K562 (cell line): ENCODE results near the gene NPEPPS. TPM values are rescaled to one million over a fixed set of nuclear protein-coding genes. Genes with fewer than 3 reads are reported as not detected.

Source experiments
- ADNP ChIP-seq: fragments of 200-800 bp; sonication (Bioruptor generic); IDR thresholded peaks from 2 replicates; pipeline ENCODE4 v1.6.1; 2016; ENCODE audit warnings: missing genetic modification characterization, missing compliant biosample characterization
- FOXK1 ChIP-seq: sonication (generic); formaldehyde crosslinking; IDR thresholded peaks from 2 replicates; pipeline ENCODE4 v1.8.0; 2022; ENCODE audit warnings: missing genetic modification reagents, mild to moderate bottlenecking, borderline replicate concordance
- HOXB6 ChIP-seq: fragments of 250-450 bp; sonication (Bioruptor Pico); IDR thresholded peaks from 2 replicates; pipeline ENCODE4 v1.5.1; 2022; ENCODE audit warnings: mild to moderate bottlenecking, borderline replicate concordance
- KDM5B ChIP-seq: fragments of 200-600 bp; sonication (generic); IDR thresholded peaks from 2 replicates; pipeline ENCODE4 v1.6.1; 2012; ENCODE audit warnings: low read depth, mild to moderate bottlenecking, moderate library complexity, low read length, control low read depth, inconsistent platforms; ENCODE audit not compliant: insufficient replicate concordance
- MGA ChIP-seq: fragments of 450-650 bp; IDR thresholded peaks from 2 replicates; pipeline ENCODE4 v1.6.1; 2016; ENCODE audit warnings: mild to moderate bottlenecking, moderate library complexity
- PHB ChIP-seq: fragments of 250-450 bp; sonication (Bioruptor Pico); IDR thresholded peaks from 2 replicates; pipeline ENCODE4 v1.5.0; 2021
- SP1 ChIP-seq: sonication (generic); formaldehyde crosslinking; IDR thresholded peaks from 2 replicates; pipeline ENCODE4 v1.8.1; 2022; ENCODE audit warnings: mild to moderate bottlenecking, missing genetic modification reagents
- THAP7 ChIP-seq: fragments of 250-450 bp; sonication (Bioruptor Pico); IDR thresholded peaks from 2 replicates; pipeline ENCODE4 v1.5.0; 2021
- ZNF384 ChIP-seq: IDR thresholded peaks from 2 replicates; pipeline ENCODE4 v1.6.1; 2012; ENCODE audit warnings: low read depth, low read length, improper control_type of control experiment
- ZNF77 ChIP-seq: fragments of 250-450 bp; sonication (Bioruptor Pico); IDR thresholded peaks from 2 replicates; pipeline ENCODE4 v1.5.0; 2020
- polyA plus RNA-seq, 8 experiments: library from polyadenylated mRNA; depleted of rRNA in 4 of 8; stranded (reverse) in 5 of 8; unstranded in 3 of 8; fragments of >200 nt; fragmentation: Nextera tagmentation in 2 of 8; fragmentation: Illumina TruSeq in 1 of 8; extraction: Ambion mirVana in 2 of 8; extraction: Trizol in 1 of 8; gene quantifications; 2 replicates each; pipeline versions ENCODE4 v1.2.1 to v1.2.3, GENCODE V29; 2011 to 2014; ENCODE audit warnings: inconsistent platforms in 1 of 8, missing spikeins in 1 of 8
- total RNA-seq, 7 experiments: library from RNA; depleted of rRNA in 6 of 7; stranded (reverse); fragments of >200 nt in 6 of 7; fragmentation: Illumina TruSeq in 2 of 7; extraction: Trizol in 2 of 7; gene quantifications; 2 replicates each; pipeline versions ENCODE4 v1.2.1 to v1.2.3, GENCODE V29; 2011 to 2021; ENCODE audit warnings: low replicate concordance in 1 of 7

The NPEPPS gene
- total and polyA plus RNA-seq, 9 of the 15 experiments (the other 6 are each of a cell fraction or from before 2014, with no cell fraction given) = 21.4 to 108 (median 46.0) TPM

GRCh38 chr17:47650525-47651522 lies 119.9 kb downstream of the NPEPPS start (continued):
- TF ChIP-seq MGA = no peak
- TF ChIP-seq ZNF384 = no peak
- TF ChIP-seq PHB (CRISPR knock-in tag) = no peak
- no peak for TF ChIP-seq THAP7 (CRISPR knock-in tag)
- no peak for TF ChIP-seq ZNF77 (CRISPR knock-in tag)
- TF ChIP-seq HOXB6 (CRISPR knock-in tag) = no peak
- TF ChIP-seq KDM5B = no peak
- no peak for TF ChIP-seq FOXK1 (CRISPR knock-in tag)
- TF ChIP-seq ADNP (tag) = no peak
- 0 out of 2 replicates have a peak, but pooled peaks have one; percentile 47 for TF ChIP-seq SP1
